ENCODE measurements around the gene PLIN5.

PLIN5 gene

GRCh38 chr19:4504891-4505569 is 30.0 kb downstream of the PLIN5 start:
- no peak for DNase-seq (ENCODE audit: low read depth)

- DNase-seq (ENCODE audit: low read depth): no peak
Observed at GRCh38 chr19:4504297-4504701, 30.7 kb downstream of the PLIN5 start.

GRCh38 chr19:4503825-4504170 is 31.2 kb downstream of the PLIN5 start:
- no peak for DNase-seq (ENCODE audit: low read depth)

GRCh38 chr19:4503132-4503824 is 31.7 kb downstream of the PLIN5 start:
- no peak for DNase-seq (ENCODE audit: low read depth)

- DNase-seq (ENCODE audit: low read depth): no peak
Observed at GRCh38 chr19:4502282-4503131, 32.5 kb downstream of the PLIN5 start.

- DNase-seq (ENCODE audit: low read depth): no peak
Observed at GRCh38 chr19:4501691-4502090, 33.3 kb downstream of the PLIN5 start.

- no peak for DNase-seq (ENCODE audit: low read depth)
Observed at GRCh38 chr19:4500841-4501591, 34.0 kb downstream of the PLIN5 start.

- DNase-seq (ENCODE audit: low read depth): no peak
Observed at GRCh38 chr19:4499855-4500254, 35.2 kb downstream of the PLIN5 start.

- DNase-seq (ENCODE audit: low read depth): no peak
Observed at GRCh38 chr19:4499318-4499717, 35.7 kb downstream of the PLIN5 start.

GRCh38 chr19:4498694-4499093 is 36.3 kb downstream of the PLIN5 start:
- no peak for DNase-seq (ENCODE audit: low read depth)

GRCh38 chr19:4497770-4498389 is 37.1 kb downstream of the PLIN5 start:
- no peak for DNase-seq (ENCODE audit: low read depth)

- DNase-seq (ENCODE audit: low read depth): no peak
Observed at GRCh38 chr19:4496304-4496703, 38.7 kb downstream of the PLIN5 start.

- DNase-seq (ENCODE audit: low read depth): no peak
Observed at GRCh38 chr19:4495471-4495870, 39.6 kb downstream of the PLIN5 start.

GRCh38 chr19:4494691-4495064 is 40.3 kb downstream of the PLIN5 start:
- no peak for DNase-seq (ENCODE audit: low read depth)

- no peak for DNase-seq (ENCODE audit: low read depth)
Observed at GRCh38 chr19:4493929-4494690, 40.9 kb downstream of the PLIN5 start.

GRCh38 chr19:4493104-4493928 is 41.7 kb downstream of the PLIN5 start:
- no peak for DNase-seq (ENCODE audit: low read depth)

GRCh38 chr19:4492337-4493103 is 42.5 kb downstream of the PLIN5 start:
- no peak for DNase-seq (ENCODE audit: low read depth)

GRCh38 chr19:4491446-4491845 is 43.6 kb downstream of the PLIN5 start:
- no peak for DNase-seq (ENCODE audit: low read depth)

GRCh38 chr19:4488496-4488895 is 46.5 kb downstream of the PLIN5 start:
- DNase-seq (ENCODE audit: low read depth): no peak
